HG02870 (cell line): ENCODE data around the gene CACNA1B.
"Not testable (repeated sequence)": the region's sequence is repeated elsewhere in the genome, so short reads cannot be mapped to it uniquely, and the experiment has no call there.

Experiments
- ATAC-seq: cut with Tn5 transposase; IDR thresholded peaks from one replicate; pipeline ENCODE4 v1.9.1; 2021; ENCODE audit warnings: mild to moderate bottlenecking, moderate library complexity; ENCODE audit not compliant: unreplicated experiment

Gene CACNA1B

DNA sequence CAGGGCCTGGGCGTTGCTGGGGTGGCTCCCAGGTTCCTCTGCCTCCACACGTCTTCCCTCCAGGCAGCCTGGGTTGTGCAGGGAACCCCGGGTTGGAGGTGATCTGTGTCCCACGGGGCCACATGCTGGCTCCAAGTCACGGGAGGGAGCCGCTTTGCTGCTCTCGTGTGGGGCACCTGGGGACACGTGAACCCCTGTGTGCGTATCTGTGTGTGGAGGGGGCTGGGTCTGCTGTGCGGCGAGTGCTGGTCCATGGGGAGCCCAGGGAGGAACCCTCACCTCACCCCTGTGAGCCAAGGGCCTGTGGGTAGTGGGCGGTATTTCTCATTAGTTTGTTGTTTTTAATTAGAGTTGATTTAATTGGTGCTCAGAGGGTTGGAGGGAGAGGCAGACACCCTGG is 7.5 kb downstream of the CACNA1B start:
- ATAC-seq: not testable (repeated sequence)

DNA sequence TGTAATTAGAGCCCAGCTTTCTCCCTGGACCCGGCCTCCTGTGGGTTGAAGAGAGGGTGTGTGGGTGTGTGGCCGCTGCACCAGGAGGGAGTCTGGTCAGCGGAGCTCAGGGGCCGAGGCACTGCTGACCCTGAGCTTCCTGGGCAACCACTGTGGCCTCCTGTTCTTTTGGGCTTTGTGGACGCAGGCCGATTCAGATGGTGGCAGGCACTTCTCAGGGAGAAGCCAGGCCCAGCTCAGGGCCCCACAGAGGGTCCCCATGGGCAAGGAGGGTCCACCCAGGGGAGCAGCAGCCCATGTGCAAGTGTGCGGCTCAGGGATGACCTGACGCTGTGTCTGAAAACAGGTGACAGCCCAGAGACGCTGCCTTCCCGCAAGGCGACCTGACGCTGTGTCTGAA is 11.0 kb downstream of the CACNA1B start:
- ATAC-seq: not testable (repeated sequence)

DNA sequence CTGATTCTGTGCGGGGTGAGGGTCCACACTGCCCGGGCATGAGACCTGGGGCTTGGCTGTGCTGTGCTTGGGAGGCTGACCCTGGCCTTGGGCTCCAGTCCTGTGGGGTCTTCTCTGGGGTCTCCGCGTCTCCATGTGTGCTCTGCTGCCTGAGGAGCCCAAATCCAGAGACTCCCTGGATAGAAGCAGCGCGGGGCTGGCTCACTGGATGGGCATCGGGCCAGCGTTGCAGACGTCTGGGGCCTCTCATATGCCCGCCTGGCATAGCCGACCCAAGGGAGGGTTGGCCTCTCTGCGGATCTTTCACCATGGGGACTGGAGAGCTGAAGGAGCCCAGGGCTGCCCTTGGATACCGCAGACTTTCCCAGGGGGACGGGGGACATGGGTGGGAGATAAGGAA is 12.4 kb downstream of the CACNA1B start:
- ATAC-seq: not testable (repeated sequence)

DNA sequence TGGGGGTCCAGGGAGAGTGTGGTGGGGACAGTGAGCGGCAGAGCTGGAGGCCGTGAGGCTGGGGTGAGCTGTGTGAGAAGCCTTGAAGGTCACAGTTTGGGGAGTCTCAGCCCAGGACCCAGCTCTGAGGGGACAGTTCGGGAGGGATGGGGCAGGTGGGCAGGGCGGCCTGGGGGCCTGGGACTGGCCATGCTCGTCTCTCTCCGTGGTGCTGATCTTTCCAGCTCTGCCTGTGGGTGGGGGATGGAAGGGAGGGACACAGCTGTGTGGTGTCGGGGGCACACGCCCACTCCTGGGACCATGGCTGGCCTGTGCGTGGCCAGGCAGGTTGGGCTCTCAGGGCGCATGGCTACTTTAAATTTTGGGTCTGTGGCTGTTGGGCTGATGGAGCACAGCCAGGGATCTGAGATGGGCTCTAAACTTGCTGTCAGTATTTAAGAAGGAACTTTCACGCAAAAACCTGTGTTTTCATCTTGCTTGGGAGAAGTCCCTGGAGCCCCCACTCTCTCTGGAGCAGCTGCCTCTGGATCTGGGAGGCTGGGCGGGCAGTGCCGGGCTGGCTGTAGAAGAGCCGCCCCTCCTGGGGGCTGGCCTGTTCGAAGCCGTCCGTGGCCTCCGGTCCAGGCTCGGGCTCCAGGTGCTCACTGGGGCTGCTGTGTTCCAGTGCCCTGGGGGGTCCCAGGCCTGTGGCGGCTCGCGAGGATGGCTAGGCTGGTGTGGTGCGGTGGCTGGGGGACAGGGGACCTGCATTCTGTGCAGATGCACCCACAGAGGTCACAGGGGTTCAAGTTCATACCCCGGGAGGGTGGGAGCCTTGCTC is 13.4 kb downstream of the CACNA1B start:
- ATAC-seq: not testable (repeated sequence)

DNA sequence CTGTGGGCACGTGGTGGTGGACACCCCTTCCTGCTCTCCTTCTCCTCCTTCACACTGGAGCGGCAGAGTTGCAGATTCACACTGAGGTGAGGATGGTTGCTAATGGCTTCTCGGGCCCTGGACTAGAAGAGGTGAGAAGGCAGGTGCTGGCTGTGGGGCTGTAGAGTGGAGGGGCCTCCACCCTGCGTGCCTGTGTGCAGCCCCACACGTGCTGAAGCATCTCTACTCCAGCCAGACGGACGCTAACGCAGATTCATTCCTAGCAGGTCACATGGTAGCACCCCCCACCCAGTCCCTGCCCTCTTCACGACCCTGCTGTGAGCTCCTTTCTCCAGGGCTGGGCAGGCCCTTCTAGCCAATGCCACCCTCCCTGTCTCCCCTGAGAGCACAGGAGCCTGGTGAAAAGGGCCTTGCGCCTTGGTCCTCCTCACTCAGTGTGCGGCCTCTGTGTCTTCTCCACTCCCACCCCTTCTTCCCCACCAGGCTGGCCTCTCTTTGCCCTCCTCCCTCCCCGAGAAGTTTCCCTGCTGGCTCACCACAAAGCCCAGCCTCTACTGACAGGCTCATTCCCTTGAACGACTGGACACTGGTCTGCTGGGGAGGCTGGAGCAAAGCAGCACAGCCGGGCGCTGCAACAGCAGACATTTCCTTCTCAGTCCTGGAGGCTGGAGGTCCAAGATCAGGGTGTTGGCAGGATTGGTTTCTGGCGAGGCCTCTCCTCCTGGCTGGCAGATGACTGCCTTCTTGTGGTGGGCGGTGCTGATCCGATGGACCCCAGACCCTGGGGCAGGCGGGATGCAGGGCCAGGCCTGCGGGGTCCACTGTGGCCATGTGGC is 14.2 kb downstream of the CACNA1B start:
- ATAC-seq: no peak

DNA sequence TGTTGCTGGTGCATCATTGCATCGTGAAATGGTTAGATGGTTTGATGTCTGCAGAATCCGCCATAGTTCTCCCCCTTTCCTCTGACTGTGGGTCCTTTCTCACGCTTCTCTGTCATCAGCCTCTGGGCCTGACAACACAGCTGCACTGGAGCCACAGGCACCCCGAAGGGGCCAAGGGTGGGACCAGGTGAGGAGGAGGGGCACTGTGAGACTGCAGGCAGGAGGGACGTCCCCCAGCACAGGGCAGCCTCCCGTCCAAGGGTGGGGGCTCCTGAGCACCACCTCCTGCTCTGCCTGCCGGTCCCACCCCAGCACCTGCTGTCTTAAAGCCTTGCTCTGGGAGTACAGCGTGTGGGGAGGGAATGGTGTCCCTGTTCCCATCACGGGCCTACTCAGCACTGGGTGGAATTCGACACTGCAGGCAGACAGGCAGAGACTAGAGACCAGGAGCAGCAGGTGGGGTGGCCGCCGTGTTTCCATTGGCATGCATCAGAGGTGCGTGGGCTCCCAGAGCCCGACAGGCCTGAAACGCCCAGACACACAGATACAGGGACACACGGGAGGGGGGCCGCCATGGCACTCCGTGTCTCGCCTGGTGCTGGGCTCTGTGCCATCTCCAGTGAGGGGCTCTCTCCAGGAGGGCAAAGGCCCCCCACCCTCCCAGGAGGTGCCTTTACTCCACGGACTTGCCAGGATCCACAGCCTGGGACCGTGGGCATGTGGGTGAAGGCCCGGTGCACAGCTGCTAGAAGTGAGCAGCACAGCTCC is 15.0 kb downstream of the CACNA1B start:
- ATAC-seq: no peak

DNA sequence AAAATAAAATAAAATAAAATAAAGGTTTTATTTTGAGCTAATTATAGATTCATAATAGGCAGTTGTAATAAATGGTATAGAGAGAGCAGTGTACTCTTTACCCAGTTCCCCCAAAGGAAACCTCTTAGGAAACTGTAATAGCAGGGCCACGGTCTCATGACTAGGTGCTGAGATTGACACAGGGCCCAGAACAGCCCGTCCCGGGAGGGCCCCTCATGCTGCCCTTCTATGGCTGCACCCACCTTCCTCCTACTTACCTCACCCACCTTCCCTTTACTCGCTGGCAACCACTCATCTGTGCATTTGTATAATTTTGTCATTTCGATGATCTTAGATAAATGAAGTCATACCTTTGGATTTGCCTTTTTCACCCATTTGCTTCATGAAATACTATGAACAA is 16.1 kb downstream of the CACNA1B start:
- ATAC-seq: no peak

DNA sequence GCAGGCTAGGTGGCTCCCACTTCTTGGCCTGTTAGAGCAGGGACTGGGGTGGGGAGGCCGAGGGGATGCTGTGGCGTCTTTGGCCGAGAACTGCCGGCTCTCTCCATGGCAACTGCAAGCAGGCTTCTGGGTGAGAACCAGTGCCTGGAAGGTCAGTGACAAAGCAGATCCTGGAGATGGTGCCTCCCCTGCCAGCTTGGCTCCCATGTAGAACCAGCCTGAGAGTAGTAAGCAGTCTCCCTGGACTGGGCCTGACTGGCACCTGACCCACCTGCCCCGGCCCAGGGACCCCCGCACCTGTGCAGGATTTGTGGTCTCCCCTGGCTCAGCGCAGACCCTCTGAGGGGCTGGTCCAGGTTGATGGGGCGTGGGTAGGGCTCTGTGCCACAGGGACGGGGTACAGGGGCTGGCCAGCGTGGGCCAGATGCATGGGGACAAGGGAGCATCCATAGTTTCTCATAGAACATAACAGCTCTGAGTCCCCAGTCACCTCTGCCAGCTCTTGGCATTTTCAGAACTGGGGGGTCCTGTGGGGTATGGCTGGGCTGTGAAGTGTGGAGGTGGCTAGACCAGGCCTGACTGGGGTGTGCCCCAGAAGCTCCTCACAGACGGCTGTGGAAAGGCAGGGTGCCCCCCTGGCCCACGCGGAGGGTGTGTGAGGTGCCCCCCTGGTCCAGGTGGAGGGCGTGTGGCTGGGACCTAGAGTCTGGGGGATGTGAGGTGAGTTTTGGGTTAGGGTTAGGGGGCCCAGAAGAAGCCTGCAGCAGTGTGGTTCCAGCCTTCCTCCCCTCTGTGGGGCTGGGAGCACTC is 22.2 kb downstream of the CACNA1B start:
- ATAC-seq: no peak

DNA sequence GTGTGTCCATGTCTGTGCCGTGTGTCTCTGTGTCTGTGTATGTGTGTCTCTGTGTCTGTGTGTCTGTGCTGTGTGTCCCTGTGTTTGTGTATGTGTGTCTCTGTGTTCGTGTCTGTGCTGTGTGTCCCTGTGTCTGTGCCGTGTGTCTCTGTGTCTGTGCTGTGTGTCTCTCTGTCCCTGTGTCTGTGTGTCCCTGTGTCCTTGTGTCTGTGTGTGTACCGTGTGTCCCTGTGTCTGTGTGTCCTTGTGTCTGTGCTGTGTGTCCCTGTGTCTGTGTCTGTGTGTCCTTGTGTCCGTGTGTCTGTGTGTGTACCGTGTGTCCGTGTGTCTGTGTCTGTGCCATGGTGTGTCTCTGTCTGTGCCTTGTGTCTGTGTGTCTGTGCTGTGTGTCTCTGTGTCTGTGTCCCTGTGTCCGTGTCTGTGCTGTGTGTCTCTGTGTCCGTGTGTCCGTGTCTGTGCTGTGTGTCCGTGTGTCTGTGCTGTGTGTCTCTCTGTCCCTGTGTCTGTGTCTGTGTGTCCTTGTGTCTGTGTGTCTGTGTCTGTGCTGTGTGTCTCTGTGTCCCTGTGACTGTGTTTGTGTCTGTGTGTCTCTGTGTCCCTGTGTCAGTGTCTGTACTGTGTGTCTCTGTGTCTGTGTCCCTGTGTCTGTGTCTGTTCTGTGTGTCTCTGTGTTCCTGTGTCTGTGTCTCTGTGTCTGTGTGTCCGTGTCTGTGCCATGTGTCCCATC is 23.2 kb downstream of the CACNA1B start:
- ATAC-seq: no peak

DNA sequence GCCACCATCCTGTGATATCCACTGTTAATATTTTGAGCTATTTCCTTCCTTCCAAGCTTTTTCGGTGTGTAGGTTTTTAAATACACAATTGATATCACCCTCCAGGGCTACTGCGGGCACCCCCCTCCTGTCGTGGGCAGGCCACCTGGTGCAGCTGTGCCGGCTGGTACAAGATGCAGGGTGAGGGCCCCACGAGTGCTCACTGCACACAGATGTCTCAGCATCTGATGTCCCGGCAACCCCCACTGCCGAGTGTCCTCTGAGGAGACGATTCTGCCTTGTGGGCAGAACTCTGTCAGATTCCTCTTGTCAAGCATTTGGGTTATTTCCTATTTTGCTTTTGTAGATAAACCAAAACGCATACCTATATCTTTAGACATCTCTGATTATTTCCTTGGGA is 25.1 kb downstream of the CACNA1B start:
- no peak for ATAC-seq

DNA sequence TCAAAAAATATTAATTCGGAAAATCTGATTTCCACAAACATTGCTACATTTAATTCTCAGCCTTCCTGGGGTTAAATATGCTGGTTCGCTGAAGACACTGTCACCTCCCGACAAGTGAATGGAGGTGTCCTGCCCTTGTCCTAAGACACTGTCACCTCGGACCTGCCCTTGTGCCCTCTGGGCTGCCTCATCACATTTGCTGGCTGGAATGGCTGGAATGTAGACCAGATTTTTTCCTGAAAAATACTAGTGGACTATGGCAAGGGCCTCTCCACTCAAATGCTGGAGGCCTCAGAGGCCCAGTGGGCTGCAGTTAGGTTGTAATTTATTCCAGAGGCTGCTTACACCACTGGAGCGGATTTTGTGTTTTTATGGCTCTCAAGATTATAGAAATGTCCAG is 28.2 kb downstream of the CACNA1B start:
- no peak for ATAC-seq

DNA sequence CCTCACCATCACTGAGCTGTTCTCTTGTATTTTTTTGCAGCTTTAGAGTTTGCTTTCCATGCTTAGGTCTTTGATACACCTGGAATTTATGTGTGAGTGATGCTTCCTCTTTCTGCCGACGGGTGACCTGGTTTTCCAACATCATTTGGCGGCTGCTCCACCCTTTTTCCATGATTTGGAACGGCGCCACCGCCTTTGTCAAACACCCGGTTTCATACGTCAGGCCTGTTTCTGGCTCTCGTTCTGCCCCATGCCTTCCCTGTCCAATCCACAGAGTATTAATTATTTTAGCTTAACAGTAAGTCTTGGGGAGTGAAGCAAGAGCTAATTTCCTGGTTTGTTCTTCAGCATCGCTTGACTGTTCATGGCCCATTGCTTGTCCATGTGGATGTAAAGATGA is 30.2 kb downstream of the CACNA1B start:
- ATAC-seq: no peak

DNA sequence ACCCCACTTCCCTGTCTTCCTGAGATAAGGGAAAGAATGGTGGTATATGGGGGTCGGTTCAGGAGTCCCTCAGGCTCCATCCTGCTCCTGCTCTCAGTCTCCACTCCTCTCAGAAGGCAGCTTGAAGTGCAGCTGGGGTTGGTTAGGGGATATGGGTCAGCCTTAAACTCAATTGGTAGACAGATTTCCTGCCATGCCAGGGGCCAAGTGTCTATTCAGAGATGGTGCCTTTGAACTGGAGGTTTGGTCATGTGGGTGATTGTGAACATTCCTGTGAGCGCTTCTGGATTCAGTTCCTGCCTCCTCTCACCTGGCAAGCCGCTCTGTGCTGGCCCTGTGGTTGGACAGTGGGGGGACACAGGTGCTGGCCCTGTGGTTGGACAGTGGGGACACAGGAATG is 35.1 kb downstream of the CACNA1B start:
- no peak for ATAC-seq

DNA sequence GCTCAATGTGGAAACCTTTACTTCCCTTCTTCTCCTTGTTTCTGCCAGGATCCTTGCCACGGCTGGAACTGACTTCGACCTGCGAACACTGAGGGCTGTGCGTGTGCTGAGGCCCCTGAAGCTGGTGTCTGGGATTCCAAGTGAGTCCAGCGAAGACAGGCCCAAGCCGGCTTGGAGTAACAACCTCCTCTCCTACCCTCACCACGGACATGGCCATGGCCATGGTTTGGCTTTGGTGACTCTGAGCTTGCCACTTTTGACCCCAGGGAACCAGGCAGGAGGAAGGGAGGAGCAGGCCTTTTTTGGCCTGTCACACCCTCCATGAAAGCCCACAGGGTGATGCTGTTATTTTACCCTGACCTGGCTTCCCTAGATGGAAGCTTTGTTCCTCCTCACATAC is 35.5 kb downstream of the CACNA1B start:
- no peak for ATAC-seq

DNA sequence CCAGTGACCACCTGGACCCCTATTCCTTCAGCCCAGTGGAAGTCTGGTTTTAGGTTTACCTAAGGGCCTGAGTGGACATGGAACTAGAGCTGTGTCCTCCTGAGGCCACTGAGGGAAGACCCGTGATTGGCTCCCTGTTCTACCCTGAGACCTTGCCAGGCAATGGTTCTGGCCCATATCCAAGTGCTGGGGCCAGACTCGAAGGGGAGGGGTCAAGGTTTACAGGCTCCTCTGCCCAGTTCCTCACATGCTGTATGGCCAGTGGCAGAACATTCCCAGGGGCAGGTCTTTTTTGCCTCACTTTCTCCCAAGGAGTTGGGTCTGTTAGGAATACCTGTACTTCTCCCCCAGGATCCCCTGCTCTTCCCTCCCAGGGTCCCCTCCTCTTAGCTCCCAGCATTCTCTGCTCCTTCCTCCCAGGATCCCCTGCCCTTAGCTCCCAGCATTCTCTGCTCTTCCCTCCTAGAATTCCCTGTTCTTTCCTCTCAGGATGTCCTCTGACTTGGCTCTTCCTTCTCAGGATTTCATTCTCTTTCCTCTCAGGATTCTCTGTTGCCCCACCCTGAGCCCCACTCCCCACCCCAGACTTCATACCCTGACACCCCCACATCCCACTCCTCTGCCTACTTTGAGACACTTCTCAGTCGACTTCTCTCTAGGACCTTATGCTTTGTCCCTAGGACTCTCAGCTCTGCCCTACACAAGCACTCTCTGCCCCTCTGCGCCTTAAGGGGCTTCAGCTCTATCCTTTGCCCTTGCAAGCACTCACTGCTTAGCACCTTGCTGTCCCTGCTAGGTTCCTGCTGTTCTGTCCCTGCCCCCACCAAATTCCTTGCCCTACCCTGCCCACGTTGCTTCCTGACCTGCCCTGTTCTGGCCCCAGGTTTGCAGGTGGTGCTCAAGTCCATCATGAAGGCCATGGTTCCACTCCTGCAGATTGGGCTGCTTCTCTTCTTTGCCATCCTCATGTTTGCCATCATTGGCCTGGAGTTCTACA is 36.5 kb downstream of the CACNA1B start:
- ATAC-seq: no peak

DNA sequence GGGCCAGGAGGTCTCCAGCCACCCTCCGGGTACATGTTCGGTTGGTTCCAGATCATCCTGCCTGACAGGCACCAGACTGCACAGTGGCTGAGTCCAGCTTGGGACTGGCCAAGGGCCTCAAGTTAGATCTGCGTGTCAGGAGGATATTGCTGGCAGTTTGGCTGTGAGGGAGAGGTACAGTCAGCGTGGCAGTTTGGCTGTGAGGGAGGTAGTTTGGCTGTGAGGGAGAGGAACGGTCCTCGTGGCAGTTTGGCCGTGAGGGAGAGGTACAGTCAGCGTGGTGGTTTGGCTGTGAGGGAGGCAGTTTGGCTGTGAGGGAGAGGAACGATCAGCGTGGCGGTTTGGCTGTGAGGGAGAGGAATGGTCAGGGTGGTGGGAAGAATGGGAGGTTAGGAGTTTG is 39.0 kb downstream of the CACNA1B start:
- ATAC-seq: no peak

DNA sequence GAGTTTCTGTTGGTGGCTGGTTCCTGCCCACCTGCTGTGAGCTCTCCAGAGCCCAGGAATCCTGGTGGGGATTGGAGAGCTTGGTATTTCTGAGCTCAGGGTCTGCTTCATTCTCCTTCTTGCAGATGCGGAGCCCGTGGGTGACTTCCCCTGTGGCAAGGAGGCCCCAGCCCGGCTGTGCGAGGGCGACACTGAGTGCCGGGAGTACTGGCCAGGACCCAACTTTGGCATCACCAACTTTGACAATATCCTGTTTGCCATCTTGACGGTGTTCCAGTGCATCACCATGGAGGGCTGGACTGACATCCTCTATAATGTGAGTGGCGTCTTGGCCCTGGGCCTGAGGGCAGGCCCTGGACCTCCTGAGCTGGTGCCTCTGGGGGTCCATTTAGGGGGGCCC is 39.5 kb downstream of the CACNA1B start:
- ATAC-seq: no peak

DNA sequence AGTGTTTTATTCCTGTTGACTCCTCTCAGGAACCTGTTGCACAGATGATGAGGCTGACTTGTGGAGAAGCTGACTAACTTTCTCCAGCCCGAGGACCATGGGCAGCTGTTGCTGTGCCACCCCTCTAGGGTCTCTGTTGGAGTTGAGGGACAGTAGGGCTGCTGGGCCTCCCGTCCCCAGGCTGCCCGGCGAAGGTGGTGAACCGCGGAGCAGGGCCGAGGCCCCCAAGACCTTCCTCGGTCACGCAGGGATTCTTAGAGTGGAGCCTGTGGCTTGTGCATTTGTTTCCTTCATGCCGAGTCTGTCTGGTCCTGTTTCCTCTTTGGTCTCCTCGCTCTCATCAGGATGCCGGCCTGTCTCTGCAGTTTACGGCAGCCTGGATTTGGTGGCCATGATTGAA is 40.2 kb downstream of the CACNA1B start:
- ATAC-seq: no peak
